ENCODE data around the gene NT5C1B.

- TF ChIP-seq CTCF (IDR thresholded peaks at IDR 0.05; ENCODE audit: insufficient read depth, low read length, poor library complexity, severe bottlenecking) (no peak), EZH2phosphoT487 (conservative IDR thresholded peaks at IDR 0.05; ENCODE audit: low read length) (no peak)
Observed at GRCh38 chr2:18559531-18560030, 29.8 kb downstream of the NT5C1B start.

Data from SU-DHL-6 (cell line).